ENCODE measurements around the gene ACTG1.
A peak's percentile ranks its signal among the peaks of the same experiment; 100 is the strongest.

- TF ChIP-seq ARID5B (CRISPR knock-in tag; IDR thresholded peaks at IDR 0.05) (peak; percentile 6), POLR2A (IDR thresholded peaks at IDR 0.05; ENCODE audit: insufficient read depth in 1 of 2, low read depth in 2 of 2, low read length in 2 of 2) (peak; percentile 66 to 90), PPARG (CRISPR knock-in tag; conservative IDR thresholded peaks at IDR 0.05) (no peak), ZBTB46 (CRISPR knock-in tag; IDR thresholded peaks at IDR 0.05; ENCODE audit: borderline replicate concordance) (no peak), PRPF4 (IDR thresholded peaks at IDR 0.05; ENCODE audit: low read depth, low read length, poor library complexity, severe bottlenecking) (no peak), RAD51 (IDR thresholded peaks at IDR 0.05; ENCODE audit: borderline replicate concordance) (no peak), ZNF512 (CRISPR knock-in tag; IDR thresholded peaks at IDR 0.05) (no peak), TRAFD1 (CRISPR knock-in tag; IDR thresholded peaks at IDR 0.05; ENCODE audit: borderline replicate concordance) (no peak)
Measured at GRCh38 chr17:81552244-81553017, 39.8 kb upstream of the ACTG1 start, which contains the start of gene FAAP100.
